HG03039 (cell line): ENCODE results near the gene CLDN14.
"Not testable (repeated sequence)": the region's sequence is repeated elsewhere in the genome, so short reads cannot be mapped to it uniquely, and the experiment has no call there.

Source experiments
- ATAC-seq: cut with Tn5 transposase; IDR thresholded peaks from one replicate; pipeline ENCODE4 v1.9.1; 2021; ENCODE audit warnings: mild to moderate bottlenecking, moderate library complexity; ENCODE audit not compliant: unreplicated experiment

CLDN14 gene

DNA sequence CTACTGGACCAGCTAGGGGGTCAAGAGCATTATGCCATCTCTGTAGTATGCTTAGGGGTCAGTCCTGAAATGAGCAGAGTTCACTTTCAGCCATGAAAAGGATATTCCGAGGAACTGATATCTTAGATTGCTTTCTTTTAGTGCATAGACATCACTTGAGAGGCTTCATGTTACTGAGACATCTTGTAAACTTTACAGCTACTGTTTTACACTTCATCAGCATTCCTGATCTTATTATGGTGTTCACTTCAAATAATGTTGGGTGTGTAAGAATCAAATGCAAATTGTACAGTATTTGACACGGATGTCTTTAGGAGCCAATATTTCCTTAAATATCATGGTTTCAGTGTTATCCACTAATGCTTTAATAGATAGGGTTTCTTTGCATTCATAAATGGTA, 22.4 kb upstream of the CLDN14 start:
- ATAC-seq = no peak

- ATAC-seq = no peak
Measured at GRCh38 chr21:36501589-36501892, 21.6 kb upstream of the CLDN14 start.

DNA sequence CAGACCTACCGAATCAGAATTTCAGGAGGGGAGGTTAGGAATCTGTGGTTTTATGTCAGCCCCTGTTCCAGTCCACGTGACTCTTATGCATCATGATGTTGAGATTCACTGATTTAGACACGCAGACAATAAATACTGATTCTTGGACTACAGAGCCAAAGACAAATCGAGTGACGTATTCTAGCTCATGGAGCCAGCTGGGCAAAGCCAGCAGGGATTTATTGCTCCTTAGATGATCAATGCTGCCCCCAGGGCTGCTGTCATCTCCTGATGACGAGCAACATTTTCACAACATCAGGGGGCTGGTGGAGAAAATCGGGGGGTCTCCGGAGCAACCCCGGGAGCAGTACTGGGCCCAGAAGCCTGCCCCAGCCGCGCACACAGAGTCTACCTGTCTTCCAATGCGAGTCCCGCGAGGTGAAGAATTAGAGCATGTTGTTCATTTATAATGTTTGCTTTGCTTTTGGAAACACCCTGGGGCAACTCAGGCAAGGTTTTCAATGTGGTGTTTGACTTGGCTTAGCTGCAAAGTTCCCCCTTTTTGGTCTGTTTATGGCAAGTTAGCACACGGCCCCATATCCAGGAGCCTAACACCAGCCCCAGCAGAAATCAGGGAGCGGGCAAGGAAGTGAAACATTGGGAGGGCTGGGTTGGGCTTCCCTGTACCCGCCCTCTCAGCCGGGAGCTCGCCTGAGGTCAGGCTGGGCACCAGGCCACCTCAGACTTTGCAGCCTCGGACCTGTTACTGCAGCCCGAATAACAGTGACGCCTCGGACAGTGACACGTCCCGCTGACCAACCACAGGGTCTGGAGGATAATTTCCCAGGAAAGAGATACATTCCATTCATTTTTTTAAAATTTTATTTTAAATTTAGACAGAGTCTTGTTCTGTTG, 19.9 kb upstream of the CLDN14 start:
- ATAC-seq = no peak

DNA sequence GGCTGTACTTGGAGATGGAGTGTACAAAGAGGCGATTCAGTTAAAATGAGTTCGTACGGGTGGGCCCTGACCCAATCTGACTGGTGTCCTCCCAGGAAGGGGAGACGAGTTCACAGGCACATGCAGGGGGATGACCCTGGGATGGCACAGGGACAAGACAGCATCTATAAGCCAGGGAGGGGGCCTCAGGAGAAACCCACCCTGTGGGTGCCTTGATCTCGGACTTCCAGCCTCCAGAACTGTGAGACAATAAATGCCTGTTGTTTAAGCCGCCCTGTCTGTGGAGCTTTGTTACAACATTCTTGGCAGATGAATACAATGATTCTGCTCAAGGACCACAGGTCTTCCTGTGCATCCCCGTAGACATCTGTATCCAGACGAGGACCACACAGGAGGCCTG, 14.6 kb upstream of the CLDN14 start:
- no peak for ATAC-seq

DNA sequence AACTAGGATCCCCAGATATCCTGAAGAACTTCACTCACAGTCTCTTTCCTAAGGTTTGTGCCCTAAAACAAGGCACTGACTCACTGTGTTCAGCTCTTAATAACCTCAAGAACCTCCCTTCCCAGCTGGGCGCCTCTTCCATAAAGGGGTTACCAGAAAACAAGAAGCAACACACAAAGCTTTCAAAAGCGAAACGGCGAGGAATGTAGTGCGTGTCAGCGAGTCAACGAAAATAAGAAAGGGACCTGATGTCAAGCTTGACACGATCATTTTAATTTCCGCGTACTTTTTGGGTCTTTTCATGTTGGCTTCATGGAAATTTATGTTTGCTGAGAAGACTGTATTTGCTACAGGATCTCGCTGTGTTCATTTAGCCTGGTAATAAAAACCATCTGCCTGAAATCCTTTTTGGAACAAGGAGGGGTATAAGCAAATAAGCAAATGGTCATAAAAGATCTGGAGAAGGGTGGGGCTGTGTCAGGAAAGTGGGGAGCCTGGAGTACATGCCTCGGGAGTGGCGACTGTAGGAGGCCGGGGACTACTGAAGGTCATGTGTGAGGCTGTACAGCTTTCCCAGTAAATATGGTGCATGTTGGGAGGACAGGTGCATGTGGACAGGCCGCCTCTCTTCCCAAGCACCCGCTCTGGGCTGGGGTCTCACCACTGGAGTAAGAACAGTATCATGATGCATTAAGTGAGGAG, 11.4 kb upstream of the CLDN14 start:
- ATAC-seq = no peak

DNA sequence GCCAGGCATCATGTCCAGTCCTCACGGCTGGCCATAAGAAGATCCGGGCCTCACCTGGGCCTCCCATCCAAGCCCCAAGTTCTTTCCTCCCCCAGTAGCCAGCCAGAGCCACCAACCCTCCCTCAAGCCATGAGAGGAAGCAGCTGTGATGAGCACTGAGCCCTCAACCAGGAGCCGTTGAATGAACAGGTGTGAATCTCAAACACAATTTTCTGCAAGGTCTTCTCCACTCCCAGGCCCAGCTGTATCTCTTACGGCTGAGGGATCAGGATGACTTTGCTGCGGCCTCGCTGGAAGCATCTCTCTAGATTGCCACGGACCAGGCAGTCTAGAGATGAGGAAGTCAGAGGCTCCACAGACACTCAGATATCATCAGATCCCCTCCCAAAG, 9.8 kb upstream of the CLDN14 start:
- no peak for ATAC-seq

- no peak for ATAC-seq
Measured at GRCh38 chr21:36489103-36489775, 9.3 kb upstream of the CLDN14 start.

- ATAC-seq = no peak
Measured at GRCh38 chr21:36487641-36488307, 7.9 kb upstream of the CLDN14 start.

DNA sequence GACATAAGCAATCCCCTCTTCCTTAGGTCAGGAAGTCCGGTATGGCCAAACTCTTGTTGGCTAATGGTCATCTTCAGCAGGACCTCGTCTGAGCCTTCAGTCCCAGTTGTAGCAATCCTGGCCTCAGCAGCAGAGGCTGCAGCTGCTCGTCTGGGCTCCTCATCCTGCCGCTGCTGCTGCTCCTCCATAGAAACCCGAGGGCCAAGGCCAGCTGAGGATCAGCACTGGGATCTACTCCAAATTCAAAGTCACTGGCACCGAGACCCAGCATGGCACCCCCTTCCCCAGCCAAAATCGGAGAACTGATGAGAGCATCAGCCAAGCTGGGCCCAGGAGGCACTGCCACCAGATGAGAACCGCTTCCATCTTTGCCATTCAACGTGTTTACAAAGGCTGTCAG, 6.3 kb upstream of the CLDN14 start:
- ATAC-seq = no peak

DNA sequence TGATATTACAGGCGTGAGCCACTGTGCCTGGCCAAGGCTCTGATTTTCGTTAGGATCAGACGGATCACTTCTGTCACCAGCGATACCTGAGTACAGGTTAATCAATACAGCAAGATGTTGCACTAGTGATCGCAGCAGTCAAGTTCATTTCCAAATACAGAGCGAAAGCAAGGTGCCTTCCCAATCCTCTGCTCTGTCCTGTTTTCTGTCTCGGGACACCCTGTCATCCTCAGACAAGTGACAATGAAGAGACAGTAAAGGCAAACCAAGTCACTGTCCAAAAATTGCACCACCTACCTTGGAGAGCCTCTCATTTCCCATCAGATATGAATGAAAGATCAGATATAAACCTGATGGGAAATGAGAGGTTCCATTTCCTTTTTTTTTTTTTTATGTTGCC, 5.6 kb upstream of the CLDN14 start:
- no peak for ATAC-seq

- ATAC-seq = no peak
Measured at GRCh38 chr21:36483095-36483494, 3.2 kb upstream of the CLDN14 start.

DNA sequence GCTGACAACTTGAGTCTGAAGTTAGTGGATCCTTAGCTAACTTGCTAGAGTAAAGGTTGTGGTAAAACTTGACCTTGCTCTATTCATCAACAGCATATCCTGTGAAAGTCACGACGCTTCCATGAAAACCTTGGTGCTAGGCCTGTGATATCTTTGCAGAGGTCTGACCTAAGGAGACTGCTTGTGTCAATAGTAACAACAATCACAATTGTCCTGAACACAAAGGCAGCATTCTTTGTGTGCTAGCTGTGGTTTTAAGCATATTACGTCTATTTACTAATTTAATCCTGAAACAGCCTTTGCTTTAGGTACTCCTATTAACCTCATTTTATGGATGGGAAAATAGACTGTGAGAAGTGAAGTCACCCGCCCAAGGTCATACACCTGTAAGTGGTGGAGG, 2.8 kb upstream of the CLDN14 start:
- ATAC-seq = no peak

DNA sequence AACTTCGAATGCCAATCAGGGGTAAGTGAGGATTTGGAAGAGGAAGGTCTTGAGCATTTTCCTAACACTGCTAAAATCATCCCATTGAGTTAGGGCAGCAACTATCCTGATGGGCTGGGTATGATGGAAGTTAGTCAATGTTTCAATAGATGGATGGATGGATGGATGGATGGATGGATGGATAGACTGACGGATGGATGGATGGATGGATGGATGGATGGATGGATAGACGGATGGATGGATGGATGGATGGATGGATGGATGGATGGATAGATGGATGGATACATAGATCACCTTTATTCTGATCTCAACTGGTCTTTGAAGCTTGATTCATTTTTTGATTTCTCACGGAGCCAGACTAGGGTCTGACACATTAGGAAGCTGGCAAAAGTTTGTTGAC, 2.3 kb upstream of the CLDN14 start:
- ATAC-seq = no peak

DNA sequence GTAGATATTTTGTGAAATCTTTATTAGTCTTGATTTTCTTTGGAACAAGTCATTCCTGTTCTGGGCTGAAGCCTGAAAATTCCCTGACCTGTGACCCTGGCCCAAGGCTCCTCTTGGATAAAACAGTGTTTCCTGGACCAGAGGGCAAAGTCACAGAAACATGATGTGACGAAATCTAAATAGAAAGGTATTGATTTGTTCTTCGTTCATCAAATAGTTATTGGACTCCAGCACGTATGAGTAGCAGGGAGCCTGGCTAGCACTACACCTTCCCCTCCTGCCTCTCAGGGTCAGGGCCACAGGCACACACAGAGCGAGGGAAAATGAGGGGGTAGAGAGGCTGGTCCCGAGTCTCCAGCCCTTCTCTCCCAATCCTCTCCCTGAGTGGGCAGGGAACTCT, 1.7 kb upstream of the CLDN14 start:
- no peak for ATAC-seq

DNA sequence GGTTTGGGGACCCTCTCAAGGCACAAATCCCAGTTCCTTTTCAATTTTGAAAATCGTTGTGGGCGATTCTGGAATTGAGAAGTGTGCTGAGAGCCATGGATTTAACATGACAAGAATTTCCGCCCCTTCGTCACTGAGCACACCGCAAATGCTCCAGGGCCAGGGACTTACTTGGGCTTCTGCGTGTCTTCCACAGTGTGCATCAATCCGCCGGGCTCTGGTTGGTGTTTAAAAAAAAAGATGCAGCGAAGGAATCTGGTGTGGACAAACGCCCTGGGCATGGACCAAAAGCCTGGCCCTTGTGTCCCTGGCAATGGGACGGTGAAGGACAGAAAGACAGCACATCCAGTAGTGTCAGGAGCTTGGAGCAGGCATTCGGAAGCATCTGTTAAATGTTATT, 696 bp upstream of the CLDN14 start:
- no peak for ATAC-seq

- no peak for ATAC-seq
Measured at GRCh38 chr21:36478941-36479340, 981 bp downstream of the CLDN14 start.

DNA sequence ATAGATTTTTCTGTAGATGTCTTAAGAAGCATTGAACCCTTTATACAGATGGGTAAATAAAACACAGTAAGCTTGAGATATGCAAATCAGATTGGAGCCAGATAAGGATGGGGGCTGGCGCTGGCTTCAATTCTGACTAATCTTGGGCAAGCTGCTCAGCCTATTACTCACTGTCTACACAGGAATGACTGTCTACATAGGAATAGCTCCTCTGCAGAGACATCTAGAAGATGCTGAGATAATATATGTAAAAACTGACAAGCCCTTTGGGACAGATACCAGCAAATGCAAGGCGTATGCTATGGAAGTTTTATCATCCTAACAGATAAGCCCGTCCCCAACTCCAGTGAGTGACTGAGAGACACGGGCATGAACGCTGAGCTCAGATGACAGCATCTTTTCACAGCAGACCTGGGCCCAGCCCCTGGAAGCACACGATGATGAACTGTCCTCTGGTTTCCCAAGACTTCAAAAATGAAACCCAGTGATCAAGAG, 1.7 kb downstream of the CLDN14 start:
- ATAC-seq = peak; percentile 50

DNA sequence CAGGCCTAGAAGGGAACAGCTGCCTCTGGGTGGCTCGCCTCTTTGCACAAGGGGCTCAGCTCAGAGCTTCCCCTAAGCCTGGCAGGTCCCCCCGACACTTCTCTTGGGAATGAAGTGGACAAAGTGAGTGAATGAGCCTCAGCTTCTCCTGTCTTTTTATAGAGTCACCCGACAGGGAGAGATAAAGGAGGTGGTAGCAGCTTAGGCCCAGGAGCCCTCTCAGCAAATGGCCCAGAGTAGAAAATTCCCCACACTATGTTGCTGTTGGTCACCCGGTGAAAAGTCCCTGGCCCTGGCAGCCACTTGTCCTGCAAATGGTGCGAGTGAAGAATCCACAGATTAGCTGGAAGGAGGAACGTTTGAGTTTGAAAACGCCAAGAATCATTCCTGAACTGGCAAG, 2.4 kb downstream of the CLDN14 start:
- ATAC-seq = no peak

- ATAC-seq = no peak
Measured at GRCh38 chr21:36477001-36477400, 2.9 kb downstream of the CLDN14 start.

GRCh38 chr21:36476541-36476940, 3.4 kb downstream of the CLDN14 start:
- not testable (repeated sequence) for ATAC-seq

DNA sequence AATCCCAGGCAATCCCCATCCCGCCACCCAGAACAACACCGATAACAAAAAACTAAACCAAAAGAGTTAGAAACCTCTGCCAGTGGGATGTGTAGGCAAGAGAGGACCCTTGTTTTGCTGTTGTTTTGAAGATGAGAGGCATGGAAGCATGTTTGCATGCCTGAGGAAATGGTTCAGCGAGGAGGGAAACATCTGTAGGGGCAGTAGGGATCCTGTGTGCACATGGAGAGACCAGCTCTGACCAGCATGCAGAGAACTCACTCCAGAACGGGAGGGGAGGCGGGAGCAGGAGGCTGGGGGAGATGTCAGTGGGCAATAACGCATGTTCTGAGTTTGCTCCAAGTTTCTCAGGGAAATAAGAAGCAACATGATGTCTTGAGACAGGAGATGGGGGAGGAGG, 5.3 kb downstream of the CLDN14 start:
- ATAC-seq = no peak
